Stimulated activated CD4-positive, alpha-beta T cell treated with anti-CD3 and anti-CD28 coated beads, Interleukin-1b, Interleukin-23, amount 100 ng/mL, for 24 hours (primary cell): Measurements from ENCODE around the gene SLC25A38.
"Not testable (repeated sequence)": the region's sequence is repeated elsewhere in the genome, so short reads cannot be mapped to it uniquely, and the experiment has no call there.

Source experiments
- DNase-seq, 4 experiments: peaks; one replicate each; pipeline ENCODE4 v3.0.0-alpha.2; 2020; ENCODE audit warnings: low read depth in 4 of 4, low spot score in 1 of 4

SLC25A38 gene

GRCh38 chr3:39406368-39407258, 23.4 kb downstream of the SLC25A38 start, which contains the start of gene RPSA:
RPSA (plus strand) TSS chr3:39406720; CDS start chr3:39407654, 934 bp downstream.
- DNase-seq = peak; percentile 84 to 89 (median 87)

- no peak for DNase-seq
Measured at GRCh38 chr3:39407259-39407629, 24.1 kb downstream of the SLC25A38 start.

- no peak for DNase-seq
Measured at GRCh38 chr3:39407773-39408492, 24.8 kb downstream of the SLC25A38 start.

- no peak for DNase-seq
Measured at GRCh38 chr3:39408493-39409372, 25.6 kb downstream of the SLC25A38 start.

- no peak for DNase-seq
Measured at GRCh38 chr3:39409514-39410136, 26.5 kb downstream of the SLC25A38 start.

GRCh38 chr3:39410893-39411292, 27.7 kb downstream of the SLC25A38 start:
- no peak for DNase-seq

- no peak for DNase-seq
Measured at GRCh38 chr3:39412668-39413260, 29.6 kb downstream of the SLC25A38 start.

GRCh38 chr3:39413691-39414420, 30.7 kb downstream of the SLC25A38 start:
- DNase-seq = no peak

GRCh38 chr3:39414421-39414907, 31.3 kb downstream of the SLC25A38 start:
- DNase-seq = no peak

- DNase-seq = not testable (repeated sequence)
Measured at GRCh38 chr3:39415302-39415701, 32.1 kb downstream of the SLC25A38 start.

GRCh38 chr3:39415983-39416382, 32.8 kb downstream of the SLC25A38 start:
- no peak for DNase-seq

- not testable (repeated sequence) for DNase-seq
Measured at GRCh38 chr3:39416998-39417397, 33.8 kb downstream of the SLC25A38 start.

GRCh38 chr3:39418556-39419225, 35.5 kb downstream of the SLC25A38 start:
- DNase-seq = not testable (repeated sequence)

GRCh38 chr3:39419742-39420315, 36.7 kb downstream of the SLC25A38 start:
- DNase-seq = no peak

- no peak for DNase-seq
Measured at GRCh38 chr3:39420543-39420942, 37.4 kb downstream of the SLC25A38 start.

- DNase-seq = no peak
Measured at GRCh38 chr3:39423436-39423970, 40.3 kb downstream of the SLC25A38 start.

GRCh38 chr3:39426312-39426711, 43.1 kb downstream of the SLC25A38 start:
- DNase-seq = no peak

GRCh38 chr3:39427506-39427905, 44.3 kb downstream of the SLC25A38 start:
- DNase-seq = no peak
